Activated CD4-positive, alpha-beta T cell treated with anti-CD3 and anti-CD28 coated beads, Interleukin-2, Interleukin-6, amounts not matched to agents 100 ng/mL and 50 ng/mL, durations not matched to agents 16 hours and 8 hours (primary cell): Measurements from ENCODE around the gene CHRNA9.

ENCODE experiments used
- DNase-seq: peaks from one replicate; pipeline ENCODE4 v3.0.0-alpha.2; 2020

The CHRNA9 gene

GRCh38 chr4:40309250-40309774 is 25.8 kb upstream of the CHRNA9 start:
- DNase-seq, result peak; percentile 92

- no peak for DNase-seq
Observed at GRCh38 chr4:40310225-40310624, 24.9 kb upstream of the CHRNA9 start.

DNA sequence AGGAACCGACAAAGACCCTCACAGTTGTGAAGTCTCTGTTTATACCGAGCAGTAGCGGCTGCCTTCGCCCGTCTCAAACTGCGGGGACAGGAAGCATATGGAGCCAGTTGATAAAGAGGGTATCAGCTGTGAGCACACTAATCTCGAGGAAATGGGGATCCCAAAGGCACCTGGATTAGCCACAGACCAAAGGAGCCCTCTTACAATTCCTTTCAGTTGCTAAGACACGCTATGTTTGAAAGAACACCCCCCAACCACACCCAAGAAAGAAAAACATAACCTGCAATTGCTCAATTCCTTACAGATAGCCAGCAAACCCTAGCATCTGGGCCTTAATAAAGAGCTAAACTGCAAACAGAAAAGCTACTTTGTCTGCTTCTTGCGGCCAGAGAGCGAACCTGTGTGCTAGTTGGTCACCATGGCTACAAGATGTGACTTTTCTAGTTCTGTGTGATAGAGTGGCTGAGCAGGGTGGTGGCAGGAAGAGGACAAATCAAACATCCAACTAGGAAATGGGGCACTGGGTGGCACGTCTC is 23.3 kb upstream of the CHRNA9 start:
- DNase-seq, result no peak

DNA sequence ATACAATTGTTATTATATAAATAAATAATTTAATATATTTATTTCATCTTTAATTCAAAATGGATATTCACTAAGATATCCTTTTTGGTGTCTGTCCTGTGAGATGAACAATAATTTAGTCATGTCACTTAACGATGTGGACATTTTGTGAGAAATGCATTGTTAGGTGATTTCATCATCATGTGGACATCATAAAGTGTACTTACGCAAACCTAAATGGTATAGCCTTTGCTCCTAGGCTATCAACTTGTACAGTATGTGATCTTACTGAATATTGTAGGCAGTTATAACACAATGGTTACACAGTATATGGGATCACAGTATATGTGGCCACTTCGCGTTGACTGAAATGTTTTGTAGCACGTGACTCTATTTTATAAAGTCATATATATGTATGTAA is 20.2 kb upstream of the CHRNA9 start:
- no peak for DNase-seq

- DNase-seq, result peak; percentile 81
Observed at GRCh38 chr4:40316333-40316781, 18.8 kb upstream of the CHRNA9 start.

DNA sequence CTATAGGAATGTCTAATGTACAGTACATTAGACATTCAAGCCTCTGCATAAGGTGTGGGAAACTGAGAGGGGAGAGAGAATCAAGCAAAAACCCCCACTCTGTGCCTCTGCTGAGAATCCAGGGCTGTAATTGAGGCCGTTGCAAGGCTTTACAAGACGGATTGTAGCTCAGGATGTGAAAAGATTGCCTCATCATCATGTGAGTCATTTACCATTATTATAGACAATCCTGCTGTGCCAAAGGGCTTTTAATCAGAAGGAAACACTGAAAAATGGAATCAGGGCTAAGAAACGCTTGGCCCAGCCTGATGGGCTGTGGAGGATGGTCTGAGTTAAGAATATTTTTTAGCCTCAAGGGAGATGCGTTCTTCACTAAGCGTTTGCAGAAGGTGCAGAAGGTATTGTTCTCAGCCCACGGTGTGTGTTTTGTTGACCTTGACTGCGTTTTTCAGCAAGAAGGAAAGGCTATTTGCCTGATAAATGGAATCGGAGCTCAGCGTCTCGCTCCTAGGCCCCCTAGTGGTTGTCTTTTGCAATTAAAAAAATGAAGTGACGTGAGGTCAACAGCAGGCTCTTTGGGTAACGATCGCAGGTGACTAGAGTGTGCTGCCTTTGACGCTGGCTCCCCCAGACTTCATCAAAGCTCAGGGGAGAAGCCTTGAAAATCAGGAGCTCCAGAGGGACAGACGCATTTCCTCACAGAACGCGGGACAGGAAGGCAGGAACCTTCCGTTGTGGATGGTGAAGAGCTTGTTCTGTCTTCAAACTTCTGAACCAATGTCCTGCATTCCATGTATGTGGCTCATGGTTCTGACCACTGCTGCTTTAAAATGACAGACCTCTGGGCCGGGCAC is 18.1 kb upstream of the CHRNA9 start:
- DNase-seq, result peak; percentile 85

DNA sequence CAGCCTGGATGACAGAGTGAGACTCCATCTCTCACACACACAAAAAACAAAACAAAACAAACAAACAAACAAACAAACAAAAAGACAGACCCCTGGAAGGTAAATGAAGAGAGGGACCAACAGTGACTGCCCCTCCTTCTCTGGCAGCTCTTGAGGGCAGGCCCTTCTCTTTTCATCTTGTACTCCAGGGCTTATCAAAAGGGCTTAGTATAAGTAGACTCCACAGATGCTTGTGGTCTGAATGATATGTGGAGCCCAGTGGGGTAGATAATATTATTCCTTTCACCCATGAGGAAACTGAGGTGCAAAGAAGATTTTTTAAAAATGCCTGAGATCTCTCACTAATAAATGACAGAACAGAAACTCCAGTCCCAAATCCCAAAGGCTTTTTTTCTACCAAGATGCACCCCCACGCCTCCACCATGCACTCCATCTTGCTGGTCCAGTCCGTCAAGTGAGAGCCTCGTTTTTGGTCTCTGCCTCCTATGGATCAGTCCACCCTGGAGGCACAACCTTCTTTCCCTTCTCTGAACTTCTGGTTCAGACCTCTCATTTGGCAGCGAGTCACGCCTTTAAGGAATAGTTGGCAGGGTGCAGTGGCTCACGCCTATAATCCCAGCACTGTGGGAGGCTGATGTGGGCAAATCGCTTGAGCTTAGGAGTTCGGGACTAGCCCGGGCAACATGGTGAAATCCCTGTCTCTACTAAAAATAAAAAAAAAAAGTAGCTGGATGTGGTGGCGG is 17.0 kb upstream of the CHRNA9 start:
- DNase-seq, result no peak

DNA sequence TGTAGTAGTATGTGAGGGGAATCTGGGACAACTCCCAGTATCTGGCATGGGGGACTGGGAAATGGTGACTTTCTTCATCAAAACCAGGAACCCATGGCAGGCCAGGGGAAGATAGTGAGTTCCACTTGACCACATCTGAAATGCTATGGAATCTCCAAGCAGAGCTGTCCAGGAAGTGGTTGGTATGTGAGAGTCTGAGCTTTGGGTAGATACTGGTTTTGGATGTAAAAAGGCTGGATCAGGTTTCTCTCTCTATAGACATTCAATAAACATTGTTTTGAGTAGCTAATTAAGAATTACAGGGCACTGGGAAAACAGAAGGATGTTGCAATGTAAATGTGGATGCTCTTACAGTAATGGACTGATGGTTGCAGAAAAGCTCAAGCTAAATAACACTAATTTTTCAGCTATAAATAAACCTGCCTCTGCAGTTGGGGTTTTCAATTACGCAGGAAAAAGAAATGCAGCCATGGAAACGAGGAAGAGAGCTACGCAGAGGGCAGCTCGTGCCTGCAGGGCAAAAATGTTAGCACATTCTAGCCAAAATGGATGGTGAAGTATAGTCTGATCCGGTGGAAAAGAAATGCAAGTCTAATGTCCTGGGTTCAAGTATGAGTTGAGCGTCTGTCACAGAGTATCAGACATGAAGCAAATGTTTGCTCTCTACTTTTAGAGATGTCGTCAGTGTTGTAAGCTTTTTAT is 13.4 kb upstream of the CHRNA9 start:
- DNase-seq, result no peak

DNA sequence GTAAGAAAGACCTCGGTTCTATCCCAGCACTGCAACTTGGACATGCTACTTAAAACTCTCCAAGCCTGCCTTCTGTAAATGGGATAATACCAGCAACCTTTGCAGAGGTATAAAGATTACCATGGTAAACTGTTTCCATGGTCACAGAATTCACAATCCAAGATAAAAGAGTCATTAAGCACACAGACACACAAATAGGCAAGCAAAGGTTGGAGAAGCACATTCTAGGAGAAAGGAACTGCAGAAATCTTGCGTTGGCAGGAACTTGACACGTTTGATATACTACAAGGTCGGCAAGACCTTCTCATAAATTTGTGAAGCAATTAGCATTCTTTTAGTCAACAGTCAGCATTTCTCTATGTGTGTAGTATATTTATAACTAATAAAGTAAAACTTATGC is 12.3 kb upstream of the CHRNA9 start:
- DNase-seq, result no peak

DNA sequence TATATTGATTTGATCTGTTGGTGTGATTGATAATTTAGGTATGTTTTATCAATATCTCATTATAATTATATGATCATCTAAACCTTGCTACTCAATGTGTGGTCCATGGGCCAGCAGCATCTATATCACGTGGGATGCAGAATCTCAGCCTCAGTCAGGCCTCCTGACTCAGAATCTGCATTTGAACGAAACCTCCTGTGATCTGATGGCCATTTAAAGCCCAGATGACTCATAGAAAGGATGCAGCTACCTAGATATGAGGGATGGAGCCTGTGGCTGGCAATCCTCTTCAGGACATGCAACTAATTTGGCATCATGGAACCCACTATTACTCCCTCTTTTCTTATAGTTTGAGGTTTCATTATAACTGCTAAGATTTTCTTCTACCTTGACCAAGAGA is 11.3 kb upstream of the CHRNA9 start:
- peak; percentile 34 for DNase-seq

DNA sequence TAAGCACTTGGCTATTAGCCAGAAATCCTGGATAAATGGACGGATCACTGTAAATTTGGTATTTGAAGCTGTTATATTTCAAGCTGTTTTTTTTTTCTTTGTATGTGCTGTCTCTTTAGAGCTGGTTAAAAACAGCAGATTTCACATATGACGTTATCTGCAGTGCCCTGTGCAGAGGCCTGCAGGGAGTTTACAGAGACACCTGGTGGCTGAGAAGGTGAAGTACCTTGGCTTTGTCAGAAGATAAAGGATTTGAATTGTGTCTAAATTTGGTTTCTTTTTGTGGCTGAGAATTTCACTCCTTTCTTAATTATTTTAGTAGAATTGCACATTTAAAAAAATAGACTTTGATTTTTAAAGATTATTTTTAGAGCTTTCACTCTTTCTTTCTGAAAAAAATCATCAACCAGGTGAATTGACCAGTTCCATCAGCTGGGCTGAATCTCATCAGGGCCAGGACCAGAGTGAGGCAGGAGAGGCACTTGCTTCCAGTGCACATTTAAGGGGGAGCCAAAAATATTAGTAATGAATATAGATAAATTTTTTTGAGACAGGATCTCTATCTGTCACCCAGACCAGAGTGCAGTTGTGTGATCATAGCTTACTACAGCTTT is 9.6 kb upstream of the CHRNA9 start:
- peak; percentile 83 for DNase-seq

DNA sequence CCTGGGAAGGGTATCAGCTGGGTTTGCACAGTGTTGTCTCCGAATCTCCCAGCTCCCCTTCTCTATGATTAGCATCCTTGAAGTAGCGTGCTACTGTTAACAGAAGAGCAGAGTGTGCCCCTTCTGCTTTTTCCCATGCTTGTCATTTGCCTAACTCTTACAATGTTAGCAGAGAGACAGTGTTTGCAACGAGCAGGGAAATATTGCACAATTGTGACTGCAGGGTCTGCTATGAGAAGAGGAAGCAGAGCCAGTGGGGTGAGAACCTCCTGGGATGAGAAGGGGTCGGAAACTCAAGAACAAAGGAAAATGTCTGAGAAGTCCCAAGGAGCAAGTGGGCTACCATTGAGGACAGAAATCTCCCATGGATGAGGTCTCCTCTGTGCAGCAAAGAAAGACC is 7.8 kb upstream of the CHRNA9 start:
- DNase-seq, result no peak

DNA sequence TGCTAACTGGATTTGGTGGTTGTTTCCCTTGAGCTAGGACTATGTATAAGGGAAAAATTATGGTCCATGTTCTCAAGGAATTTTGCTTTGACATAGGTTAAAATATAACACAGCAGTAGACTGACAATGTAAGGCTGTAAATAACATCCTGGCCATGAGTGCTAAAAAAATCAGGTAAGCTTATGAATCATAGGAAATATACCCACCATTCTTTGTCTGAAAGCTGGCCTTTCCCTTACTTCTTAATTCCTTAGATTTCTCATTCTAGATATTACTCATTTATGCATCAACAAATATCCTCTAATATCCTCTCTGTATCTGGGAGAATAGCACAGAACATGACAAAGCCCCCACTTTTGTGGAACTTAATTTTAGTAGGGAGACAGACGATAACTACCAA is 6.8 kb upstream of the CHRNA9 start:
- DNase-seq, result no peak

GRCh38 chr4:40329805-40330204 is 5.3 kb upstream of the CHRNA9 start:
- no peak for DNase-seq

DNA sequence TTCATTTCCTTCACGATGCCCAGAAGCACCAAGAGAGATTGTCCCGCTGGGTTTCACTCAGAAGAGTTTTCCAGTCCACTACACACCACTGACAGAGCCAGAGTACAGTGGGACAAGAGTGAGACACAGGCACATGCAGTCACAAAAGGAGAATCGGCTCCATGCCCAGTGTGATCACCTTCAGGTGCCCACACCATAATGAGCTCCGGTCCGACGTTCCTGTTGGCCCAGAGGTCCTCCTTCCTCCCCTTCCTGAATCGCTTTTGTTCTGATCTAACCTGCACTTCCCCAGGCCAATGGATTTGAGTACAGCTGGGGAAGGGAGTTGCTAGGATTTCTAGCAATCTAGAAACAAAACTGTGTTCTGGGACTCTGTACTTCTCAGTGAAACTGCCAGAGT is 4.6 kb upstream of the CHRNA9 start:
- no peak for DNase-seq

GRCh38 chr4:40331101-40331745 is 3.9 kb upstream of the CHRNA9 start:
- DNase-seq, result no peak

GRCh38 chr4:40331961-40332360 is 3.2 kb upstream of the CHRNA9 start:
- no peak for DNase-seq

GRCh38 chr4:40333921-40334352 is 1.2 kb upstream of the CHRNA9 start:
- no peak for DNase-seq

DNA sequence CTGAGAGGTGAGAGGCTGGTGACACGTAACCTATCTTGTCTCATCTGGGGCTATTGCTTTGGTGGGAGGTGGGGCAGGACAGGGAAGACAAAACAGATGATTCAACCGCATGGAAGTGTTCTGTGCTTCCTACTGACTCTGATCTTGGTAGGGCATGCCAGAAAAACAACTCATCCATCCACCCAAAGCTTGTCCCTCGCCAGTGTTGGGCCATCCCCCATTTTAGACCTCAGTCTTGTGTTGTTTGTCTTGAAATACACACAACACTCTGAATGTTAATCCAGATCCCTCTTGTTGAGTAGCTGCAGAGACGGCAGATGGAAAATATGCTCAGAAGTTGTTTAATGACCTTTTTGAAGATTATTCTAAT is 377 bp downstream of the CHRNA9 start:
- no peak for DNase-seq

DNA sequence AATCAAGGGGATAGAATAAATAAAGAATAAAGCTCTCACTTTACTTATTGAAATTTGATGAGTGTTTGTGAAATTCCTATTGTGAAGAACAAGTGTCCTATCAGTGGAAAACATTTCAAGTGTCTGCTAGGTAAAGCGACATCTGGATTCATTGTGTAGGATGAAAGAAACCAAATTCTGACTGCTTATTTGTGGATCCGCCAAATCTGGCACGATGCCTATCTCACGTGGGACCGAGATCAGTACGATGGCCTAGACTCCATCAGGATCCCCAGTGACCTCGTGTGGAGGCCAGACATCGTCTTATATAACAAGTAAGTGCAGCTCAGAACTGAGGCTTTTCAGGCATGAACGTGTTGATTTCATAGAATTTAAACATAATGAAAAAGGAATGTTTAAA is 1.9 kb downstream of the CHRNA9 start:
- no peak for DNase-seq

GRCh38 chr4:40337523-40337922 is 2.4 kb downstream of the CHRNA9 start:
- no peak for DNase-seq

DNA sequence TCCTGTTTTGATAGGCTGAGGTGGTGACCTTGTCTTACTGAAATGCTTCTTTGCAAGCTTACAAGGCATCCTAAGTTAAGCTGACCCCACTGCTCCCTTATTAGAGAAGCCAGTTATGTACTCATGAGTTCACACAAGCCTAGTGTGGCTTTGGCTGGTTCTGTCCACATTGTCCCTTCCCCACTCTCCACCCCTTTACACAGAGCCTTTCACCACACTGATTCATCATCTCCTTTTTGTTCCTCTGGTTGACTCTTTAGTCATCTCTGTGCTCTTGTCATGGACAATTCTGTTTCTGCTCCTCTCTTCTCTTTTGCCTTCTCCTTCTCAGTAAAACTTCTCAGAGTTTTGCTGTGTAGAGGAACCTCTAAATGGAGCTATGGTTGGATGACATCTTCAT is 4.9 kb downstream of the CHRNA9 start:
- peak; percentile 7 for DNase-seq
